ENCODE results near the gene CCDC141.

- TF ChIP-seq, protein P1, sequence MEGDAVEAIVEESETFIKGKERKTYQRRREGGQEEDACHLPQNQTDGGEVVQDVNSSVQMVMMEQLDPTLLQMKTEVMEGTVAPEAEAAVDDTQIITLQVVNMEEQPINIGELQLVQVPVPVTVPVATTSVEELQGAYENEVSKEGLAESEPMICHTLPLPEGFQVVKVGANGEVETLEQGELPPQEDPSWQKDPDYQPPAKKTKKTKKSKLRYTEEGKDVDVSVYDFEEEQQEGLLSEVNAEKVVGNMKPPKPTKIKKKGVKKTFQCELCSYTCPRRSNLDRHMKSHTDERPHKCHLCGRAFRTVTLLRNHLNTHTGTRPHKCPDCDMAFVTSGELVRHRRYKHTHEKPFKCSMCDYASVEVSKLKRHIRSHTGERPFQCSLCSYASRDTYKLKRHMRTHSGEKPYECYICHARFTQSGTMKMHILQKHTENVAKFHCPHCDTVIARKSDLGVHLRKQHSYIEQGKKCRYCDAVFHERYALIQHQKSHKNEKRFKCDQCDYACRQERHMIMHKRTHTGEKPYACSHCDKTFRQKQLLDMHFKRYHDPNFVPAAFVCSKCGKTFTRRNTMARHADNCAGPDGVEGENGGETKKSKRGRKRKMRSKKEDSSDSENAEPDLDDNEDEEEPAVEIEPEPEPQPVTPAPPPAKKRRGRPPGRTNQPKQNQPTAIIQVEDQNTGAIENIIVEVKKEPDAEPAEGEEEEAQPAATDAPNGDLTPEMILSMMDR (IDR thresholded peaks at IDR 0.05), result no peak
- no peak for TF ChIP-seq POLR2AphosphoS5 (IDR thresholded peaks at IDR 0.05)
- no peak for TF ChIP-seq POLR2A (IDR thresholded peaks at IDR 0.05)
These were observed 47.2 kb upstream of the CCDC141 start for GRCh38 chr2:179097131-179097530.

Measured in upper lobe of left lung (tissue), 4 donors.